K562 (cell line): ENCODE results near the gene CFAP141. TPM values are rescaled to one million over a fixed set of nuclear protein-coding genes. Genes with fewer than 3 reads are reported as not detected.

Source experiments
- ATAC-seq: fragments of 200-7000 bp; cut with Tn5 transposase; 3 replicates; pipeline ENCODE4 v1.9.1; 2020; ENCODE audit warnings: moderate library complexity
- BruUV-seq: library from RNA; stranded (reverse); fragments of 400-500 nt; replicated peaks from 2 replicates; lab custom pipeline; 2021; lab: Mats Ljungman, UMichigan
- CTCF ChIA-PET: fragments of 300-600 bp; formaldehyde crosslinking; extraction: SDS; loops from one replicate; lab custom pipeline; 2021; ENCODE audit warnings: low intra/inter-chr PET ratio; lab: Yijun Ruan, JAX
- POLR2A ChIA-PET: fragments of 300-600, 350-650 bp; sonication (Branson Sonifier 250); formaldehyde crosslinking; extraction: SDS; loops from one replicate; lab custom pipeline; 2021; ENCODE audit warnings: antibody characterized with exemption, inconsistent platforms; lab: Yijun Ruan, JAX
- DNase-seq, 4 experiments: peaks; one replicate each; pipeline versions ENCODE4 v3.0.0 to v3.0.0-alpha.2; 2011 to 2018; ENCODE audit warnings: low spot score in 3 of 4, mixed read lengths in 3 of 4; ENCODE audit errors: extremely low read depth in 1 of 4
- FAIRE-seq: peaks from 2 replicates; lab custom pipeline; 2011; peaks lifted over from hg19 to GRCh38; lab: Jason Lieb, UNC
- H2AFZ ChIP-seq: 2 replicates; pipeline ENCODE4 v1.6.0; 2011; ENCODE audit warnings: low read depth, low read length, control low read depth, inconsistent platforms
- H3K27ac ChIP-seq: fragments of 200-600 bp; 3 replicates; pipeline ENCODE4 v1.8.0; 2011; ENCODE audit warnings: low read depth, mild to moderate bottlenecking, control low read depth, inconsistent platforms, low read length, moderate library complexity, mixed read lengths; ENCODE audit errors: extremely low read depth
- H3K27me3 ChIP-seq, 2 experiments: fragments of 300-600 bp in 1 of 2; 2 replicates in 1 of 2; 3 replicates in 1 of 2; pipeline versions ENCODE4 v1.6.0 to v1.8.0; 2011; ENCODE audit warnings: inconsistent platforms in 2 of 2, low read length in 2 of 2, mild to moderate bottlenecking in 1 of 2, mixed read lengths in 1 of 2, moderate library complexity in 1 of 2; ENCODE audit not compliant: control insufficient read depth in 2 of 2, insufficient read depth in 2 of 2
- H3K36me3 ChIP-seq: fragments of 300-600 bp; 3 replicates; pipeline ENCODE4 v1.8.0; 2011; ENCODE audit warnings: mild to moderate bottlenecking, low read length, inconsistent platforms; ENCODE audit not compliant: control insufficient read depth, insufficient read depth
- H3K4me1 ChIP-seq, 2 experiments: fragments of 200-600 bp in 1 of 2; replicated peaks in 1 of 2; 2 replicates in 1 of 2; 3 replicates in 1 of 2; pipeline versions ENCODE4 v1.5.1 to v1.8.0; 2011; ENCODE audit warnings: inconsistent platforms in 2 of 2, low read length in 2 of 2, mild to moderate bottlenecking in 1 of 2, mixed read lengths in 1 of 2, moderate library complexity in 1 of 2; ENCODE audit not compliant: control insufficient read depth in 2 of 2, insufficient read depth in 2 of 2
- H3K4me2 ChIP-seq: 2 replicates; pipeline ENCODE4 v1.6.1; 2011; ENCODE audit warnings: low read length, control low read depth, inconsistent platforms, mixed read lengths; ENCODE audit not compliant: insufficient read depth
- H3K4me3 ChIP-seq: fragments of 200-600 bp; sonication (generic), shearing (Covaris generic); 2 replicates; pipeline ENCODE4 v1.5.1; 2016; ENCODE audit warnings: control low read depth, inconsistent platforms
- H3K79me2 ChIP-seq: fragments of 200-600 bp; 3 replicates; pipeline ENCODE4 v1.8.0; 2011; ENCODE audit warnings: low read length, inconsistent platforms; ENCODE audit not compliant: control insufficient read depth, insufficient read depth
- H3K9ac ChIP-seq, 2 experiments: 2 replicates each; pipeline versions ENCODE4 v1.6.0 to v1.6.1; 2011; ENCODE audit warnings: low read depth in 2 of 2, low read length in 2 of 2, control low read depth in 1 of 2, inconsistent platforms in 1 of 2, mild to moderate bottlenecking in 1 of 2, mixed read lengths in 1 of 2; ENCODE audit not compliant: insufficient read depth in 1 of 2
- H3K9me1 ChIP-seq: one replicate; pipeline ENCODE4 v1.6.0; 2011; ENCODE audit warnings: inconsistent platforms, mild to moderate bottlenecking, low read length, moderate library complexity; ENCODE audit not compliant: control insufficient read depth, insufficient read depth
- H3K9me3 ChIP-seq: replicated peaks from 2 replicates; pipeline ENCODE4 v1.5.1; 2011; ENCODE audit warnings: low read depth, low read length, inconsistent platforms; ENCODE audit not compliant: control insufficient read depth, insufficient read depth
- H4K20me1 ChIP-seq: replicated peaks from 2 replicates; pipeline ENCODE4 v1.6.1; 2011; ENCODE audit warnings: low read length, inconsistent platforms, mixed read lengths; ENCODE audit not compliant: control insufficient read depth, insufficient read depth
- HMG20B ChIP-seq: fragments of 250-450 bp; sonication (Bioruptor Pico); IDR thresholded peaks from 2 replicates; pipeline ENCODE4 v1.5.0; 2021; ENCODE audit warnings: mild to moderate bottlenecking
- NFIC ChIP-seq: fragments of 450-650 bp; IDR thresholded peaks from 2 replicates; pipeline ENCODE4 v1.6.1; 2017; ENCODE audit warnings: mild to moderate bottlenecking, inconsistent platforms
- TFE3 ChIP-seq: fragments of 450-650 bp; formaldehyde crosslinking; IDR thresholded peaks from 2 replicates; pipeline ENCODE4 v1.4.0; 2020; ENCODE audit warnings: mild to moderate bottlenecking, mixed read lengths
- YY1 ChIP-seq, 3 experiments: IDR thresholded peaks; 2 replicates each; pipeline ENCODE4 v1.6.1; 2011; ENCODE audit warnings: low read length in 2 of 3, mild to moderate bottlenecking in 2 of 3, moderate library complexity in 2 of 3, borderline replicate concordance in 1 of 3, control low read depth in 1 of 3, low read depth in 1 of 3; ENCODE audit not compliant: insufficient read depth in 3 of 3, insufficient replicate concordance in 2 of 3, control insufficient read depth in 1 of 3, insufficient read length in 1 of 3; ENCODE audit errors: extremely low read depth in 1 of 3
- ZKSCAN1 ChIP-seq: fragments of 150-350 bp; IDR thresholded peaks from 2 replicates; pipeline ENCODE4 v1.6.1; 2016; ENCODE audit warnings: low read depth, low read length
- ZNF57 ChIP-seq: fragments of 450-650 bp; formaldehyde crosslinking; IDR thresholded peaks from 2 replicates; pipeline ENCODE4 v1.4.0; 2020; ENCODE audit warnings: mild to moderate bottlenecking, moderate library complexity
- WGBS: fragments of 100-300 bp; shearing (Covaris generic); methylation state at CpG from one replicate; pipeline ENCODE4 v1.1.6; 2016; ENCODE audit warnings: low coverage, mixed read lengths; ENCODE audit not compliant: insufficient coverage; ENCODE audit errors: missing lambda C conversion rate; 5-methylcytosine and 5-hydroxymethylcytosine counted together
- in situ Hi-C: fragments of 300-500 bp; cut with MboI; formaldehyde crosslinking; loops from 4 replicates; pipeline ENCODE4 v1.15.0; 2018; ENCODE audit warnings: inconsistent platforms, mixed read lengths
- intact Hi-C: fragments of 100-400 bp; cut with micrococcal nuclease; formaldehyde crosslinking; loops from 2 replicates; pipeline ENCODE4 v1.14.2; 2022
- polyA plus RNA-seq, 8 experiments: library from polyadenylated mRNA; depleted of rRNA in 4 of 8; stranded (reverse) in 5 of 8; unstranded in 3 of 8; fragments of >200 nt; fragmentation: Nextera tagmentation in 2 of 8; fragmentation: Illumina TruSeq in 1 of 8; extraction: Ambion mirVana in 2 of 8; extraction: Trizol in 1 of 8; gene quantifications; 2 replicates each; pipeline versions ENCODE4 v1.2.1 to v1.2.3, GENCODE V29; 2011 to 2014; ENCODE audit warnings: inconsistent platforms in 1 of 8, missing spikeins in 1 of 8
- total RNA-seq, 7 experiments: library from RNA; depleted of rRNA in 6 of 7; stranded (reverse); fragments of >200 nt in 6 of 7; fragmentation: Illumina TruSeq in 2 of 7; extraction: Trizol in 2 of 7; gene quantifications; 2 replicates each; pipeline versions ENCODE4 v1.2.1 to v1.2.3, GENCODE V29; 2011 to 2021; ENCODE audit warnings: low replicate concordance in 1 of 7
- TF ChIP-seq, protein P1 (sequence below): fragments of 450-650 bp; IDR thresholded peaks from 2 replicates; pipeline ENCODE4 v1.6.1; 2016; ENCODE audit warnings: mild to moderate bottlenecking
- TF ChIP-seq, protein P2 (sequence below): sonication (generic); formaldehyde crosslinking; IDR thresholded peaks from 2 replicates; pipeline ENCODE4 v1.8.1; 2023; ENCODE audit warnings: mild to moderate bottlenecking, missing genetic modification reagents

CFAP141 gene
- total and polyA plus RNA-seq, 9 of the 15 experiments (the other 6 are each of a cell fraction or from before 2014, with no cell fraction given) = not detected

DNA sequence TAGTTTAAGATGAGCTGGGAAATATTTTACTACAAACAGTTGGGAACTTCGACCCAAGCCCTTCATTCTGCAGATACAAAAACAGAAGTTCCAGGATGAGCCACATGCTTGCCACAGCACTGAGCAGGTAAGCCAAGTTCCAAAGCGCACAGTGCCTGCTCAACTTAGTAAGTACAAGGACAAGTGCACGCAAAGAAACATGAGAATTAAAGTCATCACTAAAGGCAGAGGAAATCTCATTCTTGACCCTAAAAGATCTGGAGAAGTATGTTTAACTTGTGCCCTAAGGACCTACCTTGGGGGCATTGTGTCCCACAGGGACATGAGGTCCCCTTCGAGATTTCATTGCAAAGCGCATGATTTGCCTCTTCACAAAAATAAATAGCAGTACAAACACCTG, 13.4 kb upstream of the CFAP141 start (continued):
- TF ChIP-seq, protein P1, sequence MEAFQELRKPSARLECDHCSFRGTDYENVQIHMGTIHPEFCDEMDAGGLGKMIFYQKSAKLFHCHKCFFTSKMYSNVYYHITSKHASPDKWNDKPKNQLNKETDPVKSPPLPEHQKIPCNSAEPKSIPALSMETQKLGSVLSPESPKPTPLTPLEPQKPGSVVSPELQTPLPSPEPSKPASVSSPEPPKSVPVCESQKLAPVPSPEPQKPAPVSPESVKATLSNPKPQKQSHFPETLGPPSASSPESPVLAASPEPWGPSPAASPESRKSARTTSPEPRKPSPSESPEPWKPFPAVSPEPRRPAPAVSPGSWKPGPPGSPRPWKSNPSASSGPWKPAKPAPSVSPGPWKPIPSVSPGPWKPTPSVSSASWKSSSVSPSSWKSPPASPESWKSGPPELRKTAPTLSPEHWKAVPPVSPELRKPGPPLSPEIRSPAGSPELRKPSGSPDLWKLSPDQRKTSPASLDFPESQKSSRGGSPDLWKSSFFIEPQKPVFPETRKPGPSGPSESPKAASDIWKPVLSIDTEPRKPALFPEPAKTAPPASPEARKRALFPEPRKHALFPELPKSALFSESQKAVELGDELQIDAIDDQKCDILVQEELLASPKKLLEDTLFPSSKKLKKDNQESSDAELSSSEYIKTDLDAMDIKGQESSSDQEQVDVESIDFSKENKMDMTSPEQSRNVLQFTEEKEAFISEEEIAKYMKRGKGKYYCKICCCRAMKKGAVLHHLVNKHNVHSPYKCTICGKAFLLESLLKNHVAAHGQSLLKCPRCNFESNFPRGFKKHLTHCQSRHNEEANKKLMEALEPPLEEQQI = no peak
- TF ChIP-seq HMG20B (no peak), YY1 (IDR thresholded peaks at IDR 0.05; ENCODE audit: borderline replicate concordance in 1 of 3, control insufficient read depth in 1 of 3, extremely low read depth in 1 of 3, insufficient read depth in 3 of 3, insufficient read length in 1 of 3, insufficient replicate concordance in 2 of 3, low read depth in 1 of 3, low read length in 2 of 3) (no peak)

- intact Hi-C loops (no loop called here), in situ Hi-C loops (no loop called here)
- ChIA-PET CTCF (no interaction called here), POLR2A (interaction anchor here (0.6 to 4.6 kb wide), 6 partner anchors 8 to 228 kb away, joined by 3 to 32 read pairs (median 6); no protein-coding TSS in a partner anchor)
- peaks cover 3 to 20% of the 10 kb centered on the region in 2 experiments; a peak in 3 of 5 replicates for H3K4me1 ChIP-seq
- peak overlapping the region; percentile 99 for H3K27ac ChIP-seq
- no peaks in the 10 kb centered on the region for H3K27me3 ChIP-seq
- peaks cover 79% of the 10 kb centered on the region for H3K79me2 ChIP-seq
- TF ChIP-seq ZNF57 (CRISPR knock-in tag) = no peak
- TF ChIP-seq, protein P2, sequence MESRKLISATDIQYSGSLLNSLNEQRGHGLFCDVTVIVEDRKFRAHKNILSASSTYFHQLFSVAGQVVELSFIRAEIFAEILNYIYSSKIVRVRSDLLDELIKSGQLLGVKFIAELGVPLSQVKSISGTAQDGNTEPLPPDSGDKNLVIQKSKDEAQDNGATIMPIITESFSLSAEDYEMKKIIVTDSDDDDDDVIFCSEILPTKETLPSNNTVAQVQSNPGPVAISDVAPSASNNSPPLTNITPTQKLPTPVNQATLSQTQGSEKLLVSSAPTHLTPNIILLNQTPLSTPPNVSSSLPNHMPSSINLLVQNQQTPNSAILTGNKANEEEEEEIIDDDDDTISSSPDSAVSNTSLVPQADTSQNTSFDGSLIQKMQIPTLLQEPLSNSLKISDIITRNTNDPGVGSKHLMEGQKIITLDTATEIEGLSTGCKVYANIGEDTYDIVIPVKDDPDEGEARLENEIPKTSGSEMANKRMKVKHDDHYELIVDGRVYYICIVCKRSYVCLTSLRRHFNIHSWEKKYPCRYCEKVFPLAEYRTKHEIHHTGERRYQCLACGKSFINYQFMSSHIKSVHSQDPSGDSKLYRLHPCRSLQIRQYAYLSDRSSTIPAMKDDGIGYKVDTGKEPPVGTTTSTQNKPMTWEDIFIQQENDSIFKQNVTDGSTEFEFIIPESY (CRISPR knock-in tag) = peak; percentile 63
- TF ChIP-seq ZKSCAN1 = peak; percentile 83
- TF ChIP-seq NFIC = peak; percentile 52
- TF ChIP-seq TFE3 (CRISPR knock-in tag) = no peak
- H3K4me2 ChIP-seq = peak overlapping the region; percentile 91
- DNase-seq = no peak
- no peaks in the 10 kb centered on the region for H3K9me1 ChIP-seq
- H3K9ac ChIP-seq = peak overlapping the region; percentile 83 to 100
- no peak overlapping the region for H2AFZ ChIP-seq
- 36% methylated on average over 3 of the region's 3 CpGs for WGBS
- no TSS peak for BruUV-seq
- H3K36me3 ChIP-seq = peaks cover 69% of the 10 kb centered on the region
- no peak for ATAC-seq
- no peaks in the 10 kb centered on the region for H4K20me1 ChIP-seq
- H3K4me3 ChIP-seq = peak overlapping the region; percentile 76; the same call in 1 of the 2 replicates
- peak; percentile 11 for FAIRE-seq
- H3K9me3 ChIP-seq = peaks cover 4% of the 10 kb centered on the region
These were observed 12.4 kb upstream of the CFAP141 start for GRCh38 chr1:154218545-154218944.
